ENCODE measurements around the gene LRRN2. TPM values are rescaled to one million over a fixed set of nuclear protein-coding genes. Genes with fewer than 3 reads are reported as not detected.

The LRRN2 gene
- total and polyA plus RNA-seq, 9 of the 15 experiments (the other 6 are each of a cell fraction or from before 2014, with no cell fraction given): 0.05 TPM; not detected in 8

- TF ChIP-seq FOXJ3 (CRISPR knock-in tag; IDR thresholded peaks at IDR 0.05) (no peak), MCM2 (IDR thresholded peaks at IDR 0.05; ENCODE audit: low read depth) (no peak), POLR2B (IDR thresholded peaks at IDR 0.05; ENCODE audit: low read depth, partially characterized antibody) (no peak), ZNF592 (IDR thresholded peaks at IDR 0.05) (0 out of 2 replicates have a peak, but pooled peaks have one; percentile 5), GTF2B (IDR thresholded peaks at IDR 0.05; ENCODE audit: extremely low read depth, insufficient read length) (no peak), ZBTB49 (CRISPR knock-in tag; IDR thresholded peaks at IDR 0.05; ENCODE audit: borderline replicate concordance) (no peak), FOXP1 (CRISPR knock-in tag; IDR thresholded peaks at IDR 0.05) (no peak), NFE2 (IDR thresholded peaks at IDR 0.05; ENCODE audit: low read depth) (no peak), CREB3L1 (IDR thresholded peaks at IDR 0.05; ENCODE audit: borderline replicate concordance, low read depth) (no peak), NFE2L1 (tag; IDR thresholded peaks at IDR 0.05; ENCODE audit: borderline replicate concordance, low read depth) (no peak), ATF6 (CRISPR knock-in tag; IDR thresholded peaks at IDR 0.05) (no peak), ZNF668 (CRISPR knock-in tag; IDR thresholded peaks at IDR 0.05) (no peak), NR0B1 (IDR thresholded peaks at IDR 0.05; ENCODE audit: partially characterized antibody) (no peak)
Measured at GRCh38 chr1:204706838-204707509, 21.4 kb upstream of the LRRN2 start (continued).

Data from K562 (cell line).